Measurements from ENCODE around the gene SMCR8.

The SMCR8 gene

GRCh38 chr17:18318771-18319450 is 3.8 kb downstream of the SMCR8 start:
- Histone ChIP-seq H3K27ac (ENCODE audit: low read depth, low read length) (no peak overlapping the region), H3K9ac (ENCODE audit: low read depth in 1 of 2, low read length in 2 of 2) (no peak overlapping the region), H3K4me1 (ENCODE audit: control insufficient read depth in 1 of 2, insufficient read depth in 2 of 2, low read length in 2 of 2) (peaks cover 46 to 56% of the 10 kb centered on the region in 2 donors)

GRCh38 chr17:18319604-18320256 is 4.6 kb downstream of the SMCR8 start:
- Histone ChIP-seq H3K4me1 (ENCODE audit: control insufficient read depth in 1 of 2, insufficient read depth in 2 of 2, low read length in 2 of 2) (peaks cover 45 to 51% of the 10 kb centered on the region in 2 donors), H3K4me3 (ENCODE audit: low read depth in 1 of 2, low read length in 2 of 2) (no peak overlapping the region), H3K9me3 (ENCODE audit: control insufficient read depth in 1 of 2, low read length in 2 of 2) (no peaks in the 10 kb centered on the region), H3K9ac (ENCODE audit: low read depth in 1 of 2, low read length in 2 of 2) (no peak overlapping the region), H3K36me3 (ENCODE audit: control insufficient read depth in 1 of 2, insufficient read depth in 2 of 2, low read length in 2 of 2) (peaks cover 15 to 39% of the 10 kb centered on the region in 2 donors), H3K27ac (ENCODE audit: low read depth, low read length) (no peak overlapping the region), H3K27me3 (ENCODE audit: control insufficient read depth in 1 of 2, insufficient read depth in 2 of 2, low read length in 2 of 2) (no peaks in the 10 kb centered on the region)

More at GRCh38 chr17:18318771-18319450, 3.8 kb downstream of the SMCR8 start:
- no peaks in the 10 kb centered on the region for H3K9me3 ChIP-seq (ENCODE audit: control insufficient read depth in 1 of 2, low read length in 2 of 2)
- peaks cover 10 to 31% of the 10 kb centered on the region in 2 donors for H3K36me3 ChIP-seq (ENCODE audit: control insufficient read depth in 1 of 2, insufficient read depth in 2 of 2, low read length in 2 of 2)
- no peak overlapping the region for H3K4me3 ChIP-seq (ENCODE audit: low read depth in 1 of 2, low read length in 2 of 2)
- H3K27me3 ChIP-seq (ENCODE audit: control insufficient read depth in 1 of 2, insufficient read depth in 2 of 2, low read length in 2 of 2), result no peaks in the 10 kb centered on the region

GRCh38 chr17:18320301-18320700 is 5.2 kb downstream of the SMCR8 start:
- no peaks in the 10 kb centered on the region for H3K27me3 ChIP-seq (ENCODE audit: control insufficient read depth in 1 of 2, insufficient read depth in 2 of 2, low read length in 2 of 2)
- peaks cover 20 to 45% of the 10 kb centered on the region in 2 donors for H3K36me3 ChIP-seq (ENCODE audit: control insufficient read depth in 1 of 2, insufficient read depth in 2 of 2, low read length in 2 of 2)
- H3K27ac ChIP-seq (ENCODE audit: low read depth, low read length), result no peak overlapping the region
- no peaks in the 10 kb centered on the region for H3K9me3 ChIP-seq (ENCODE audit: control insufficient read depth in 1 of 2, low read length in 2 of 2)
- no peak overlapping the region for H3K4me3 ChIP-seq (ENCODE audit: low read depth in 1 of 2, low read length in 2 of 2)
- no peak overlapping the region for H3K9ac ChIP-seq (ENCODE audit: low read depth in 1 of 2, low read length in 2 of 2)
- peaks cover 45 to 51% of the 10 kb centered on the region in 2 donors for H3K4me1 ChIP-seq (ENCODE audit: control insufficient read depth in 1 of 2, insufficient read depth in 2 of 2, low read length in 2 of 2)

GRCh38 chr17:18321309-18321708 is 6.2 kb downstream of the SMCR8 start:
- Histone ChIP-seq H3K9ac (ENCODE audit: low read depth in 1 of 2, low read length in 2 of 2) (no peak overlapping the region), H3K36me3 (ENCODE audit: control insufficient read depth in 1 of 2, insufficient read depth in 2 of 2, low read length in 2 of 2) (peaks cover 22 to 51% of the 10 kb centered on the region in 2 donors), H3K4me3 (ENCODE audit: low read depth in 1 of 2, low read length in 2 of 2) (no peak overlapping the region), H3K4me1 (ENCODE audit: control insufficient read depth in 1 of 2, insufficient read depth in 2 of 2, low read length in 2 of 2) (peaks cover 39 to 43% of the 10 kb centered on the region in 2 donors), H3K27ac (ENCODE audit: low read depth, low read length) (no peak overlapping the region), H3K9me3 (ENCODE audit: control insufficient read depth in 1 of 2, low read length in 2 of 2) (no peaks in the 10 kb centered on the region), H3K27me3 (ENCODE audit: control insufficient read depth in 1 of 2, insufficient read depth in 2 of 2, low read length in 2 of 2) (no peaks in the 10 kb centered on the region)

GRCh38 chr17:18322522-18322921 is 7.4 kb downstream of the SMCR8 start:
- Histone ChIP-seq H3K36me3 (ENCODE audit: control insufficient read depth in 1 of 2, insufficient read depth in 2 of 2, low read length in 2 of 2) (peaks cover 29 to 59% of the 10 kb centered on the region in 2 donors), H3K9me3 (ENCODE audit: control insufficient read depth in 1 of 2, low read length in 2 of 2) (no peaks in the 10 kb centered on the region), H3K27me3 (ENCODE audit: control insufficient read depth in 1 of 2, insufficient read depth in 2 of 2, low read length in 2 of 2) (no peaks in the 10 kb centered on the region), H3K4me1 (ENCODE audit: control insufficient read depth in 1 of 2, insufficient read depth in 2 of 2, low read length in 2 of 2) (peaks cover 26 to 31% of the 10 kb centered on the region in 2 donors), H3K9ac (ENCODE audit: low read depth in 1 of 2, low read length in 2 of 2) (no peak overlapping the region), H3K4me3 (ENCODE audit: low read depth in 1 of 2, low read length in 2 of 2) (no peak overlapping the region), H3K27ac (ENCODE audit: low read depth, low read length) (no peak overlapping the region)

GRCh38 chr17:18323007-18323406 is 7.9 kb downstream of the SMCR8 start:
- Histone ChIP-seq H3K4me1 (ENCODE audit: control insufficient read depth in 1 of 2, insufficient read depth in 2 of 2, low read length in 2 of 2) (peaks cover 22 to 26% of the 10 kb centered on the region in 2 donors), H3K9me3 (ENCODE audit: control insufficient read depth in 1 of 2, low read length in 2 of 2) (no peaks in the 10 kb centered on the region), H3K9ac (ENCODE audit: low read depth in 1 of 2, low read length in 2 of 2) (no peak overlapping the region), H3K27me3 (ENCODE audit: control insufficient read depth in 1 of 2, insufficient read depth in 2 of 2, low read length in 2 of 2) (no peaks in the 10 kb centered on the region), H3K36me3 (ENCODE audit: control insufficient read depth in 1 of 2, insufficient read depth in 2 of 2, low read length in 2 of 2) (peaks cover 29 to 57% of the 10 kb centered on the region in 2 donors), H3K27ac (ENCODE audit: low read depth, low read length) (no peak overlapping the region), H3K4me3 (ENCODE audit: low read depth in 1 of 2, low read length in 2 of 2) (no peak overlapping the region)

GRCh38 chr17:18323507-18324139 is 8.5 kb downstream of the SMCR8 start:
- H3K27me3 ChIP-seq (ENCODE audit: control insufficient read depth in 1 of 2, insufficient read depth in 2 of 2, low read length in 2 of 2), result no peaks in the 10 kb centered on the region
- peaks cover 18 to 20% of the 10 kb centered on the region in 2 donors for H3K4me1 ChIP-seq (ENCODE audit: control insufficient read depth in 1 of 2, insufficient read depth in 2 of 2, low read length in 2 of 2)
- H3K9me3 ChIP-seq (ENCODE audit: control insufficient read depth in 1 of 2, low read length in 2 of 2), result no peaks in the 10 kb centered on the region
- H3K9ac ChIP-seq (ENCODE audit: low read depth in 1 of 2, low read length in 2 of 2), result no peak overlapping the region
- H3K27ac ChIP-seq (ENCODE audit: low read depth, low read length), result no peak overlapping the region
- H3K36me3 ChIP-seq (ENCODE audit: control insufficient read depth in 1 of 2, insufficient read depth in 2 of 2, low read length in 2 of 2), result peaks cover 29 to 62% of the 10 kb centered on the region in 2 donors
- H3K4me3 ChIP-seq (ENCODE audit: low read depth in 1 of 2, low read length in 2 of 2), result no peak overlapping the region

- H3K27me3 ChIP-seq (ENCODE audit: control insufficient read depth in 1 of 2, insufficient read depth in 2 of 2, low read length in 2 of 2), result no peaks in the 10 kb centered on the region
- H3K4me3 ChIP-seq (ENCODE audit: low read depth in 1 of 2, low read length in 2 of 2), result no peak overlapping the region
- H3K36me3 ChIP-seq (ENCODE audit: control insufficient read depth in 1 of 2, insufficient read depth in 2 of 2, low read length in 2 of 2), result peaks cover 29 to 70% of the 10 kb centered on the region in 2 donors
- H3K9me3 ChIP-seq (ENCODE audit: control insufficient read depth in 1 of 2, low read length in 2 of 2), result no peaks in the 10 kb centered on the region
- H3K27ac ChIP-seq (ENCODE audit: low read depth, low read length), result no peak overlapping the region
- H3K9ac ChIP-seq (ENCODE audit: low read depth in 1 of 2, low read length in 2 of 2), result no peak overlapping the region
- peaks cover 10 to 12% of the 10 kb centered on the region in 2 donors for H3K4me1 ChIP-seq (ENCODE audit: control insufficient read depth in 1 of 2, insufficient read depth in 2 of 2, low read length in 2 of 2)
These were observed 9.3 kb downstream of the SMCR8 start for GRCh38 chr17:18324140-18325050.

GRCh38 chr17:18326039-18326438 is 10.9 kb downstream of the SMCR8 start:
- H3K9me3 ChIP-seq (ENCODE audit: control insufficient read depth in 1 of 2, low read length in 2 of 2), result no peaks in the 10 kb centered on the region
- H3K36me3 ChIP-seq (ENCODE audit: control insufficient read depth in 1 of 2, insufficient read depth in 2 of 2, low read length in 2 of 2), result peaks cover 36 to 79% of the 10 kb centered on the region in 2 donors
- H3K4me3 ChIP-seq (ENCODE audit: low read depth in 1 of 2, low read length in 2 of 2), result no peak overlapping the region
- H3K27me3 ChIP-seq (ENCODE audit: control insufficient read depth in 1 of 2, insufficient read depth in 2 of 2, low read length in 2 of 2), result no peaks in the 10 kb centered on the region
- no peak overlapping the region for H3K27ac ChIP-seq (ENCODE audit: low read depth, low read length)
- H3K9ac ChIP-seq (ENCODE audit: low read depth in 1 of 2, low read length in 2 of 2), result no peak overlapping the region
- no peaks in the 10 kb centered on the region for H3K4me1 ChIP-seq (ENCODE audit: control insufficient read depth in 1 of 2, insufficient read depth in 2 of 2, low read length in 2 of 2)
